OCI-LY3 (cell line): ENCODE data around the gene AGAP1.

ENCODE experiments used
- H2AFZ ChIP-seq: fragments of 200-600, 300-600 bp; shearing (Covaris generic); 2 replicates; pipeline ENCODE4 v1.6.0; 2014; ENCODE audit warnings: antibody characterized with exemption, low read depth, low read length
- H3K27ac ChIP-seq: fragments of 200-600, 300-600 bp; sonication (generic); 2 replicates; pipeline ENCODE4 v1.5.1; 2014; ENCODE audit warnings: mild to moderate bottlenecking, low read length, moderate library complexity, mixed read lengths
- H3K27me3 ChIP-seq: fragments of 200-600, 300-600 bp; sonication (generic); 2 replicates; pipeline ENCODE4 v1.6.1; 2014; ENCODE audit warnings: low read depth, low read length, mixed read lengths
- H3K36me3 ChIP-seq: fragments of 200-600, 300-600 bp; sonication (generic); replicated peaks from 2 replicates; pipeline ENCODE3; 2014; ENCODE audit warnings: low read depth, low read length, mixed read lengths
- H3K4me1 ChIP-seq: fragments of 300-600, 200-600 bp; sonication (generic); 2 replicates; pipeline ENCODE4 v1.6.1; 2014; ENCODE audit warnings: low read length, mixed read lengths
- H3K4me2 ChIP-seq: fragments of 200-600, 300-600 bp; sonication (generic); 2 replicates; pipeline ENCODE4 v1.6.1; 2014; ENCODE audit warnings: low read length, mixed read lengths
- H3K4me3 ChIP-seq: fragments of 300-600, 200-600 bp; sonication (generic); 2 replicates; pipeline ENCODE4 v1.5.1; 2014; ENCODE audit warnings: antibody characterized with exemption, mild to moderate bottlenecking, low read length, moderate library complexity
- H3K79me2 ChIP-seq: fragments of 300-600, 200-600 bp; shearing (Covaris generic); 2 replicates; pipeline ENCODE4 v1.6.1; 2014; ENCODE audit warnings: mild to moderate bottlenecking, low read length, mixed read lengths
- H3K9ac ChIP-seq: fragments of 300-600, 200-600 bp; shearing (Covaris generic); 2 replicates; pipeline ENCODE4 v1.6.0; 2014; ENCODE audit warnings: mild to moderate bottlenecking, low read length, moderate library complexity
- H3K9me3 ChIP-seq: fragments of 200-600, 300-600 bp; shearing (Covaris generic); 2 replicates; pipeline ENCODE4 v1.6.1; 2014; ENCODE audit warnings: low read length, mixed read lengths; ENCODE audit not compliant: insufficient read depth
- H4K20me1 ChIP-seq: fragments of 200-600, 300-600 bp; sonication (generic); 2 replicates; pipeline ENCODE4 v1.6.1; 2016; ENCODE audit warnings: low read length, mixed read lengths; ENCODE audit not compliant: insufficient read depth
- EZH2phosphoT487 ChIP-seq: fragments of 200-600 bp; shearing (Covaris generic); IDR thresholded peaks from 2 replicates; pipeline ENCODE4 v1.6.1; 2018; ENCODE audit warnings: antibody characterized with exemption, mixed run types, low read depth
- TF ChIP-seq, protein P1 (sequence below): fragments of 200-600, 300-600 bp; sonication (generic); IDR thresholded peaks from 2 replicates; pipeline ENCODE4 v1.5.1; 2014; ENCODE audit warnings: antibody characterized with exemption, low read length, low read depth

The AGAP1 gene

DNA sequence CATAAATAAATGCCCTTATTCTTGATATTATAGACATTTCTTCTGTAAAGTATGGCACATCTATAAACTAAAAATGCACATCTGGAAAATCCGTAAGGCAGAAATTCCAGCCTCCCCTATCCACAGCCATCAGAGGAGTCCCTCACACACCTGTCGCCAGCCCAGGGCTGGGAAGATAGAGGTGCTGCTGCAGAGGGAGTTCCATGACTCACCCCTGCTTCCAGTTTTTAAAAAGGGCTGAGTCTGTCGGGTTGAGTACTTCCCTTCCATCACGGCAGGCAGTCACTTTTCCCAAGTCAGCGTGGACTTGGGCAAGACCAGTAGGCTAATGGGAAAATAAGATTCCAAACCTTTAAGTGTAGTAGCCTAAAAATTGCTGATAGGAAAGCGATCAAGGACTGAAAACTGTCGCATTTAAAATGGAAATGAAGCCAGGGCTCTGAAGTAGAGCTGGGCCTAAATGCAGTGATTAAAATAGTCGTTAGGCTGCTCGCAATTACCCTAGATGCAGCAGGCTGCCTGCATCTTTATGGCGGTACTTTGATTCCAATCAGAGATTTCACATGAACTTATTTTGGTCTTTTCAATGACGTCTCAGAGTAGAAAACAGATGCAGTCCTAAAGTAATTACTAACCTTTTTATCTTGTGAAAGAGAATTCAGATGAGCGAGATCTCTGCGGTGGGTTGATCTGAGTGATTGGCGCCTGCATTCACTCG is 280.5 kb downstream of the AGAP1 start:
- no peaks in the 10 kb centered on the region for H3K36me3 ChIP-seq
- H3K4me2 ChIP-seq: no peak overlapping the region
- H2AFZ ChIP-seq: no peak overlapping the region
- H3K9me3 ChIP-seq: no peaks in the 10 kb centered on the region
- H3K9ac ChIP-seq: no peak overlapping the region
- H3K27ac ChIP-seq: no peak overlapping the region
- no peaks in the 10 kb centered on the region for H3K27me3 ChIP-seq
- TF ChIP-seq, protein P1, sequence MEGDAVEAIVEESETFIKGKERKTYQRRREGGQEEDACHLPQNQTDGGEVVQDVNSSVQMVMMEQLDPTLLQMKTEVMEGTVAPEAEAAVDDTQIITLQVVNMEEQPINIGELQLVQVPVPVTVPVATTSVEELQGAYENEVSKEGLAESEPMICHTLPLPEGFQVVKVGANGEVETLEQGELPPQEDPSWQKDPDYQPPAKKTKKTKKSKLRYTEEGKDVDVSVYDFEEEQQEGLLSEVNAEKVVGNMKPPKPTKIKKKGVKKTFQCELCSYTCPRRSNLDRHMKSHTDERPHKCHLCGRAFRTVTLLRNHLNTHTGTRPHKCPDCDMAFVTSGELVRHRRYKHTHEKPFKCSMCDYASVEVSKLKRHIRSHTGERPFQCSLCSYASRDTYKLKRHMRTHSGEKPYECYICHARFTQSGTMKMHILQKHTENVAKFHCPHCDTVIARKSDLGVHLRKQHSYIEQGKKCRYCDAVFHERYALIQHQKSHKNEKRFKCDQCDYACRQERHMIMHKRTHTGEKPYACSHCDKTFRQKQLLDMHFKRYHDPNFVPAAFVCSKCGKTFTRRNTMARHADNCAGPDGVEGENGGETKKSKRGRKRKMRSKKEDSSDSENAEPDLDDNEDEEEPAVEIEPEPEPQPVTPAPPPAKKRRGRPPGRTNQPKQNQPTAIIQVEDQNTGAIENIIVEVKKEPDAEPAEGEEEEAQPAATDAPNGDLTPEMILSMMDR: no peak
- no peak for TF ChIP-seq EZH2phosphoT487
- H4K20me1 ChIP-seq: no peaks in the 10 kb centered on the region
- no peaks in the 10 kb centered on the region for H3K4me1 ChIP-seq
- no peak overlapping the region for H3K4me3 ChIP-seq
- no peaks in the 10 kb centered on the region for H3K79me2 ChIP-seq

DNA sequence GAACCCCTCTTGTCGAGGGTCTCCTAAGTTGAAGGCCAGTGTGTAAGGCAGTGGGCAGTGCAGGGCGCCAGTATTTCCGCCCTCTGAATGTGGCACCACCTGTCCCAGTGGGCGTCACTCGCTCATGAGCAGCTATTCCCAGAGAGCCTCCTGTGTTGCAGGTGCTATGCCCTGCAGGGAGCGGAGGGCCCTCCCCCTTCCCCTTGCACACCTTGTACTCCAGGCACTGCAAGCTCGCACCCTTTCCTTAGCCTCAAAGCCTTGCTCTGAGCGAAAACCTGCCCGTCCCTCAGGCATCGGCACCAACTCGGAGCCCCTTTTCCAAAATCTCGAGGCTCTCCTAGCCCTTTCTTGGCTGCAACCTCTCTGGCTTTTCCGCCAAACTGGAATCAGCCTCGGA is 282.7 kb downstream of the AGAP1 start:
- Histone ChIP-seq H3K9me3 (no peaks in the 10 kb centered on the region), H3K27ac (no peak overlapping the region), H3K79me2 (no peaks in the 10 kb centered on the region), H3K4me1 (no peaks in the 10 kb centered on the region), H3K27me3 (no peaks in the 10 kb centered on the region), H4K20me1 (no peaks in the 10 kb centered on the region), H2AFZ (no peak overlapping the region), H3K9ac (no peak overlapping the region), H3K4me3 (no peak overlapping the region), H3K4me2 (no peak overlapping the region), H3K36me3 (no peaks in the 10 kb centered on the region)
- TF ChIP-seq, protein P1: no peak
- no peak for TF ChIP-seq EZH2phosphoT487

DNA sequence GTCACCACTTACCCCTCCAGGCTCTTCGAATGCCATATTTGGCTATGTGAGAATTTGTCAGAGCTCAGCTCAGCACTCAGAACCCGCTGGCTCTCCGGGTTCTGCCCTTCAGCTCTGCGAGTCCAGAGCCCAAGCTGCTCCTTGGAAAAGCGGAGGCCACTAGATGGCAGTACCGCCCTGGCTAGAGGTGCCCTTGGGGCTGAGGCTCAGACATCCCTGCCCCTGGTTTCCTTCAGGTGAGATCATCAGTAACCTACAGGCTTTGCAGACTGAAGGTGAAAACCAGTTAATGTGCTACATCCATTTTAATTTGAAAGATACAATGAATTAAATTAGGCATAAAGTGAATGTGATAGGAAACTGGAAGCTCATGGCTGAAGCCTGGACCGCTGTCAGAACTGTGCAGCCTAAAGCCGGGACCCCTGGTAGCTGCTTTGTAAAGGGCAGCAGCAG is 285.6 kb downstream of the AGAP1 start:
- no peak overlapping the region for H3K4me2 ChIP-seq
- TF ChIP-seq EZH2phosphoT487: no peak
- TF ChIP-seq, protein P1: peak; percentile 70
- H3K4me1 ChIP-seq: no peaks in the 10 kb centered on the region
- no peak overlapping the region for H3K27ac ChIP-seq
- H3K79me2 ChIP-seq: no peaks in the 10 kb centered on the region
- no peak overlapping the region for H3K9ac ChIP-seq
- H3K9me3 ChIP-seq: no peaks in the 10 kb centered on the region
- H2AFZ ChIP-seq: no peak overlapping the region
- no peak overlapping the region for H3K4me3 ChIP-seq
- no peaks in the 10 kb centered on the region for H3K27me3 ChIP-seq
- H3K36me3 ChIP-seq: no peaks in the 10 kb centered on the region
- no peaks in the 10 kb centered on the region for H4K20me1 ChIP-seq

DNA sequence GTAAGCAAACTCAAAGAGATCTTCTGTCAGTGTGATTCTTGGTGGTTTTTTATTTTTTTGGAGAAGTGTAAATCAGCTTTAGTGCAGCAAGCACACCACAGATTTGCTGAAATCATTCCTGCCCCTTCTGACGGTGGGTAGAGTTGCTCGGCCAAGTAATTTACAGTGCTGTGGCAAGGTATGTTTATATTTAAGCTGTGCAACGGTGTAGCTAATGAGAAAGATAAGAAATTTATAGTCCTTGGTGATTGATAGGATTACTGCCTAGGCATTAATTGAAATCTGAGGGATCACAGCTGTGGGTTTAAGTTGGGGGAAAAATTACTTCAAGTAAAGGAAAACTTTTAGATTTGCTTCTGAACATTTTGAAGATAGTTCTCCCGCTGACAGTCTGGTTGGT is 286.6 kb downstream of the AGAP1 start:
- Histone ChIP-seq H3K4me1 (no peaks in the 10 kb centered on the region), H2AFZ (no peak overlapping the region), H3K9me3 (no peaks in the 10 kb centered on the region), H3K4me2 (no peak overlapping the region), H4K20me1 (no peaks in the 10 kb centered on the region), H3K27ac (no peak overlapping the region), H3K27me3 (no peaks in the 10 kb centered on the region), H3K79me2 (no peaks in the 10 kb centered on the region), H3K4me3 (no peak overlapping the region), H3K9ac (no peak overlapping the region), H3K36me3 (no peaks in the 10 kb centered on the region)
- TF ChIP-seq, protein P1: no peak
- no peak for TF ChIP-seq EZH2phosphoT487
